Stimulated activated CD4-positive, alpha-beta T cell treated with anti-CD3 and anti-CD28 coated beads, Interleukin-1b, Interleukin-23, amount 100 ng/mL, for 1 hour (primary cell): ENCODE results near the gene MAST3.
A peak's percentile ranks its signal among the peaks of the same experiment; 100 is the strongest.

ENCODE experiments used
- DNase-seq, 2 donors: peaks; one replicate each; pipeline ENCODE4 v3.0.0-alpha.2; 2020; ENCODE audit warnings: low read depth in 2 of 2

The MAST3 gene

GRCh38 chr19:18097217-18097992 lies at the start of gene MAST3:
Gene MAST3, plus strand, starts transcription at chr19:18097778. Its CDS starts 15 bp downstream, at chr19:18097793.
- peak; percentile 83 to 90 for DNase-seq

DNA sequence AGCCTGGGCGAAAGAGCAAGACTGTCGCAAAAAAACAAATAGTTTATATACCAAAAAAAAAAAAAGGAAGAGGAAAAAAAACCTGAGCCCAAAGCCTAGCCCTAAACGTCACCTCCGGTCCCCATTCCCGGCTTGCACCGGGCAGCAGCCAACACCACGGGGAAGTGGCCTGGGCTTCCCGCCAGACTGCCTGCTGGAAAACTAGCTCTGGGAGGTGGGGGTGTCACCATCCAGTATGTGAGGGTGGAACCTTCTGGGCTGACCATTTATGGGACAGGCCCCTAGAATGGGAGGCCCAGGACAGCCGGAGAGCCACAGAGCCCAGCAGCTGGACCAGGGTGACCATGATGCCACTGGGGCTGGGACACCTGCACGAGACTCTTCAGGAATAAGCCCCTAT lies 48.2 kb upstream of the MAST3 start:
- DNase-seq = no peak

GRCh38 chr19:18051887-18052286 lies 45.7 kb upstream of the MAST3 start:
- no peak for DNase-seq

DNA sequence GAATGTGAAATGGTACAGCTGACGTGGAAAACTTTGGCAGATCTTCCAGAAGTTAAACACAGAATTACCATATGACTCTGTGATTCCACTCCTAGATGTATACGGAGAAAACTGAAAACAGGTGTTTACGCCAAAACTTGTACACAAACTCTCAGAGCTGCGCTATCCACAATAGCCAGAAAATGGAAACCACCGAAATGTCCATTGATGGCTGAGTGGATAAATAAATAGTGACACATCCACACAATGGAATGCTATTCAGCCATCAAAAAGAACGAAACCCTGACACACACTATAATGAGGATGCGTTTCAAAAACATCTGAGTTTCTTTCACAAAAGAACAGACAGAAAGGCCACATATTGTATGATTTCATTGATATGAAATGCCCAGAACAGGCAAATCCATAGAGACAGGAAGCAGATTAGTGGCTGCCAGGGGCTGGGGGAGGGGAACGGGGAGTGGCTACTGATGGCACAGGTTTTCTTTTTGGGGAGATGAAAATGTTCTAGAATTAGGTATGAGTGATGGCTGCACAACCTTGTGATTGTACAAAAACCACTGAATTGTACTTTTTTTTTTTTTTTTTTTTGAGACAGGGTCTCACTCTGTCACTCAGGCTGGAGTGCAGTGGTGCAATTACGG lies 43.9 kb upstream of the MAST3 start:
- DNase-seq = no peak

DNA sequence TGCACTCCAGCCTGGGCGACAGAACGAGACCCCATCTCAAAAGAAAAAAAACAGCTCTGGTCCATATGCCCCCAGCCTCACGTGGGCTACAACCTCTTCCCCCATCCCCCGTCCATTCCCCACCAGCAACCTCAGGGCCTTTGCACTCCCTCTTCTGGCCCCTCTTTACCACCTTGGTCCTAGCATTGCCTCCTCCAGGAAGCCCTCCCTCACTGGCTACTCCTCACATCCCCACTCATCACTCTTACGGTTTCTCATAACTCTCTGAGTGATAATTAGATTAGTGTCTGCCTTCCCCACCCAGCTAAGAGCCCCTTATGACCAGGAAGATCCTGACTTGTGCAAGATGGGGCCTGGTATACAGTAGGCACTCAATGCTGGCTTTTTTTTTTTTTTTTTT lies 41.6 kb upstream of the MAST3 start:
- no peak for DNase-seq

- no peak for DNase-seq
Observed at GRCh38 chr19:18057557-18057956, 40.0 kb upstream of the MAST3 start.

- DNase-seq = peak; percentile 66 to 72
Observed at GRCh38 chr19:18058208-18059009, 39.2 kb upstream of the MAST3 start.

GRCh38 chr19:18059297-18059696 lies 38.3 kb upstream of the MAST3 start:
- DNase-seq = no peak

GRCh38 chr19:18059902-18060301 lies 37.7 kb upstream of the MAST3 start:
- no peak for DNase-seq

DNA sequence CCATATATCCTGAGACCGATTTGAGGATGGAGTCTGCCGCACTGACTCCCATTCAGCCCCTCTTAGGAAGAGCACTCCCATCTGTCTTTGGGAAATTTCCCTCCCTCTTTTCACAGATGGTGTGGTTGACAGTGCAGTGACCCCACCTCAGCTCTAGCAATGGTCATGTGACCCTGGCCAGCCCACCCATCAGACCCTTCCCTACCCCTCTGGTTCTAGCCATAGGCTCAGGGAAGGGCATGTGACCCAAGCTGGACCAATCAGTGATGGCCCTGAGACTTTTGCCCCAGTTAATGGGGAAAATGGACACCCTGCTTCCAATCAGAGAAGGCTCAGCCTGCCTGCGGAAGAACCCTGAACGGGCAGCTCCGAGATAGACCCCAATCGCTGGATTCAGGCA lies 37.1 kb upstream of the MAST3 start:
- DNase-seq = no peak

DNA sequence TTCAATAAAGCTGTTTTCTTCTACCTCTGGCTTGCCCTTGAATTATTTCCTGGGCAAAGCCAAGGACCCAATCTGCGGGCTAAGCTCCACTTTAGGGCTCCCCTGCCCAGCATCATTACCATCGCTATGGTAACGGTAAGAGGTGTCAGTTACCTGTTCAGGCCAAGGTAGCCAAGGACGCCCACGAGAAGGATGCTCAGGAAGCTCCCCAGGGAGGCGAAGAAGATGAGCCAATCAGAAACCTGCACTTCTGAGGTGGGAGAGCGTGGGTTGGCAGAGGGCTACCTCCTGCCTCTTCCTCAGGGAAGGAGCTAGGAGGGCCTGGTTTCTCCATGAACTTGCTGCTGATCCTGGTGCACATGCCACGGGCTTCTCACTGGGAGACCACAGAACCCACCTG lies 35.5 kb upstream of the MAST3 start:
- DNase-seq = no peak

- DNase-seq = no peak
Observed at GRCh38 chr19:18063463-18063862, 34.1 kb upstream of the MAST3 start.

DNA sequence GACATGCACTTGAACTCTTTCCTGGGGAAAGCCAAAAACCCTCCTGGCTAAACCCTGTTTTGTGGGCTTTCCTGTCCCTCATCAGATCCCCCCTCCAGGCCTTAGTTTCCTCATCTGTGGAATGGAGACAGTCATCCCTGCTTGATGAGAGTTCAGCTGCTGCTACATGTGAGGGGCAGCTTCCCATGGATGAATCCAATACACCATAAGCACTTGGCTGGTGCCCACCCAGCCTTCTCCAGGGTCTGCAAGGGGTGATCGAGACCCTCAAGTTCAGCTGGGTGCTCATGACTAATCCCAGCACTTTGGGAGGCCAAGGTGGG lies 32.4 kb upstream of the MAST3 start:
- no peak for DNase-seq

GRCh38 chr19:18068395-18068794 lies 29.2 kb upstream of the MAST3 start:
- no peak for DNase-seq

DNA sequence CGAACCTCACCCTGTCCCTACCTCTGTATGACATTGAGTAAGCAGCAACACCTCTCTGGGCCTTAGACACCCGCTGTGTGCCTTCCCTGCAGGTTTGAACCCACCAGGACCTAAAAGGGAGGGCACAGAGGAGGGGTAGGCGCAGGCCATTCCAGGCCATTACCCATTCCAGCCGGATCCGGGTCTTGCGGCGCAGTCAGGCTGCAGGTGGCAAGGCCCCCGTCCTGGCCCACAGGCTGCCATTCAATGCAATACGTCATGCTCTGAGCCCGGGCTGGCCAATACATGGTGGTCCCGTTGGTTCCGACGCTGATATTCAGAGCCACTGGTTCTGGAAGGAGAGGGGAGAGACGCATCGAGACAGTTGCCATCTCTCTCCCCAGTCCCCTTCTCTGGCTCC lies 28.2 kb upstream of the MAST3 start:
- DNase-seq = no peak

DNA sequence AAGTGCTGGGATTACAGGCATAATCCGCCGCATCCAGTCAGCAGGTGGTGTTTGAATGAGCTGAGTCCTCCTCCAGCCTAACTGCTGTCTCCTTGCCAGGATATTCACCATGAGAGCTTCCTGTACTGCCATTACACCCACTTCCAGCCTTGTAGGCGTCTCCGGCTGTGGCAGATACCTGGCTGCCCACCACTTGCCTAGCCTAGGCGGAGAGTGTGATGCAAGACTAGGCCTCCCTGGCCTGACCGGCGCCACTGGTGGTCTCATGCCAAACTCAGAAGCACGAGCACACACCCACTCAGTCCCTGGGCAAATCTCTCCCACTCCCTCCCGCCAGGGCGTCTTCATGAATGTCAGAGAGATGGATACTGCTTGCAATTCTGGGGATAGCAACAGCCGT lies 27.4 kb upstream of the MAST3 start:
- DNase-seq = no peak

DNA sequence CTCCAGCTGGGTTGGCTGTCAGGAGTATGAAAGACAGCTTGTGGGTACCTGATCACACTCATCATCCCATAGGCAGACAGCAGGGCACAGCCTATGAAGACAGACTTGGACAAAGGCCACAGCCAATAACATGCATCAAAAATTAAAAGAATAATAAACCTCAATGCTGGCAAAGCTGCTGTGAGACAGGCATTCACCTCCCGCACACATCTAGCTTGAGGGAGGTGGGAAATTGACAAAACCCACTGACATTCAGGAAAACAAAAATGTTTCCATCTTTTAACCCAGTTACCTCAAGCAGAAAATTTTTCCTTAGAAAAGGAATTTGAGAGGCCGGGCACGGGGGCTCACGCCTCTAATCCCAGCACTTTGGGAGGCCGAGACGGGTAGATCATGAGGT lies 25.2 kb upstream of the MAST3 start:
- DNase-seq = no peak

DNA sequence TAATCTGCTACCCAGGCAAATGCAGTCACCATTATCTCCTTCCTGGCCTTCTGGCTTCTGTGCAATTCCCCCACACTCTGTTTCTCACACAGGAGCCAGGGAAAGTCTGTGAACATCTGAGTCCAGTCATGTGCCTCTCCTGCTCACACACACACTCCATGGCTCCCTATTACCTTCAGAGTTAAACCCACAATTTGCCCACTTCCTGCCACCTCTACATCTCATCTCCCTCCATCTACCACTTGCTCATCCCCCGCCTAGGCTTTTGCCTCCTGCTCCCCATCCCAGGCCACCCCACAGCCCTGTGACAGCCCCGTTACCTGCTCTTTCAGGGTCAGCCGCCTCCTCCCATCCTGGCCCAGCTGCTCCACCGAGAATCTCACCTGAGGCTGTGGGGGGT lies 24.4 kb upstream of the MAST3 start:
- DNase-seq = no peak

DNA sequence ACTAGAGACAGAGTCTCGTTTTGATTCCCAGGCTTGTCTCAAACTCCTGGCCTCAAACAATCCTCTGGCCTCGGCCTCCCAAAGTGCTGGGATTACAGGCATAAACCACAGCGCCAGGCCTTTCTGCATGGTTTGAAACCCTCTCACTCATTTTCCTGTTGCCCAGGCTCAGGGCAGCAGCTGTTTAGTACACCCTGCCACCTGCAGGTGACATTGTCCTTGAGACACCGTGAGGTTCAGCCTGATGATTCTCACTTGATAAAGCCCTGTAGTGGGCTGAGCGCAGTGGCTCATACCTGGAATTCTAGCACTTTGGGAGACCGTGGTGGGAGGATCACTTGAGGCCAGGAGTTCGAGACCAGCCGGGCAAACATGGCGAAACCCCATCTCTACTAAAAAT lies 23.4 kb upstream of the MAST3 start:
- no peak for DNase-seq

GRCh38 chr19:18083929-18084684 lies 13.5 kb upstream of the MAST3 start:
- no peak for DNase-seq

DNA sequence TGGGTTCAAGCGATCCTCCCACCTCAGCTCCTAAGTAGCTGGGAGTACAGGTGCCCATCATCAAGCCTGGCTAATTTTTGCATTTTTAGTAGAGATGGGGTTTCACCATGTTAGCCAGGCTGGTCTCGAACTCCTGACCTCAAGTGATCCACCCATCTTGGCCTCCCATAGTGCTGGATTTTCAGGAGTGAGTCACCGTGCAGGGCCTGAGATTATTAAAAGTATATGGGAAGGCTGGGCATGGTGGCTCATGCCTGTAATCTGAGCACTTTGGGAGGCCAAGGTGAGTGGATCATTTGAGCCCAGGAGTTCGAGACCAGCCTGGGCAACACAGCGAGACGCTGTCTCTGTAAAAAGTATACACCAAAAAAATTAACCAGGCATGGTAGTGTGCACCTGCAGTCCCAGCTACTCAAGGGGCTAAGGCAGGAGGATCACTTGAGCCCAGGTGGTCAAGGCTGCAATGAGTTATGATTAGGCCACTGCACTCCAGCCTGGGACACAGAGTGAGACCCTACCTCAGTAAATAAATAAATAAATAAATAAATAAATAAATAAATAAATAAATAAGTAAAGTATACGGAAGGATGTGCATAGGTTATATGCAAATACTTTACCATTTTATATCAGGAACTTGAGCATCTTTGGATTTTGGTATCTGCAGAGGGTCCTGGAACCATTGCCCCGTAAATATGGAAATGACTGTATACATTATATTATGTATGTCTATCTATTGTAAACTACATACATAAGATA lies 11.7 kb upstream of the MAST3 start:
- no peak for DNase-seq
